ENCODE measurements around the gene DNAJB6.

Gene DNAJB6

GRCh38 chr7:157463245-157463644 is 126.4 kb downstream of the DNAJB6 start:
- Histone ChIP-seq H3K4me3 (ENCODE audit: low read depth in 1 of 2, low read length in 2 of 2) (no peak overlapping the region), H3K9me3 (ENCODE audit: insufficient read depth, low read length, severe bottlenecking) (no peaks in the 10 kb centered on the region), H3K27me3 (ENCODE audit: insufficient read depth, low read length, poor library complexity) (no peaks in the 10 kb centered on the region), H3K36me3 (ENCODE audit: insufficient read depth, low read length) (no peaks in the 10 kb centered on the region), H4K20me1 (ENCODE audit: insufficient read depth, low read length) (no peaks in the 10 kb centered on the region), H3K79me2 (ENCODE audit: insufficient read depth, low read length) (no peaks in the 10 kb centered on the region), H3K9ac (ENCODE audit: low read depth, low read length) (no peak overlapping the region), H3K4me1 (ENCODE audit: insufficient read depth, low read length) (no peaks in the 10 kb centered on the region), H3K27ac (ENCODE audit: low read length) (no peak overlapping the region), H3K4me2 (ENCODE audit: insufficient read depth, low read length) (no peak overlapping the region), H2AFZ (ENCODE audit: low read depth, low read length) (no peak overlapping the region)
- no peak for TF ChIP-seq CTCF (IDR thresholded peaks at IDR 0.05; ENCODE audit: borderline replicate concordance, extremely low read depth, low read length, poor library complexity, severe bottlenecking)
- TF ChIP-seq EZH2 (IDR thresholded peaks at IDR 0.05; ENCODE audit: borderline replicate concordance, low read depth, low read length, severe bottlenecking), result no peak
- no peak for DNase-seq
- ATAC-seq (ENCODE audit: insufficient read depth, low read depth), result no peak

- no peak overlapping the region for H3K4me3 ChIP-seq (ENCODE audit: low read depth in 1 of 2, low read length in 2 of 2)
- no peaks in the 10 kb centered on the region for H3K9me3 ChIP-seq (ENCODE audit: insufficient read depth, low read length, severe bottlenecking)
- no peaks in the 10 kb centered on the region for H3K4me1 ChIP-seq (ENCODE audit: insufficient read depth, low read length)
- H3K79me2 ChIP-seq (ENCODE audit: insufficient read depth, low read length), result no peaks in the 10 kb centered on the region
- ATAC-seq (ENCODE audit: insufficient read depth, low read depth) (no peak), DNase-seq (no peak)
- no peak overlapping the region for H2AFZ ChIP-seq (ENCODE audit: low read depth, low read length)
- no peaks in the 10 kb centered on the region for H3K27me3 ChIP-seq (ENCODE audit: insufficient read depth, low read length, poor library complexity)
- H3K27ac ChIP-seq (ENCODE audit: low read length), result no peak overlapping the region
- H3K4me2 ChIP-seq (ENCODE audit: insufficient read depth, low read length), result no peak overlapping the region
- no peaks in the 10 kb centered on the region for H4K20me1 ChIP-seq (ENCODE audit: insufficient read depth, low read length)
- no peaks in the 10 kb centered on the region for H3K36me3 ChIP-seq (ENCODE audit: insufficient read depth, low read length)
- no peak for TF ChIP-seq CTCF (IDR thresholded peaks at IDR 0.05; ENCODE audit: borderline replicate concordance, extremely low read depth, low read length, poor library complexity, severe bottlenecking)
- TF ChIP-seq EZH2 (IDR thresholded peaks at IDR 0.05; ENCODE audit: borderline replicate concordance, low read depth, low read length, severe bottlenecking), result no peak
- H3K9ac ChIP-seq (ENCODE audit: low read depth, low read length), result no peak overlapping the region
These were observed 127.5 kb downstream of the DNAJB6 start for GRCh38 chr7:157464111-157464970.

- H3K4me2 ChIP-seq (ENCODE audit: insufficient read depth, low read length), result no peak overlapping the region
These were observed 128.4 kb downstream of the DNAJB6 start for GRCh38 chr7:157464971-157465886.

More at GRCh38 chr7:157464971-157465886, 128.4 kb downstream of the DNAJB6 start:
- no peak for ATAC-seq (ENCODE audit: insufficient read depth, low read depth)
- no peak for DNase-seq
- H3K27ac ChIP-seq (ENCODE audit: low read length), result no peak overlapping the region
- H3K79me2 ChIP-seq (ENCODE audit: insufficient read depth, low read length), result no peaks in the 10 kb centered on the region
- H3K9ac ChIP-seq (ENCODE audit: low read depth, low read length), result no peak overlapping the region
- H3K4me3 ChIP-seq (ENCODE audit: low read depth in 1 of 2, low read length in 2 of 2), result no peak overlapping the region
- H3K27me3 ChIP-seq (ENCODE audit: insufficient read depth, low read length, poor library complexity), result no peaks in the 10 kb centered on the region
- no peaks in the 10 kb centered on the region for H3K9me3 ChIP-seq (ENCODE audit: insufficient read depth, low read length, severe bottlenecking)
- no peaks in the 10 kb centered on the region for H4K20me1 ChIP-seq (ENCODE audit: insufficient read depth, low read length)
- no peak overlapping the region for H2AFZ ChIP-seq (ENCODE audit: low read depth, low read length)
- no peaks in the 10 kb centered on the region for H3K36me3 ChIP-seq (ENCODE audit: insufficient read depth, low read length)
- no peaks in the 10 kb centered on the region for H3K4me1 ChIP-seq (ENCODE audit: insufficient read depth, low read length)
- TF ChIP-seq CTCF (IDR thresholded peaks at IDR 0.05; ENCODE audit: borderline replicate concordance, extremely low read depth, low read length, poor library complexity, severe bottlenecking) (no peak), EZH2 (IDR thresholded peaks at IDR 0.05; ENCODE audit: borderline replicate concordance, low read depth, low read length, severe bottlenecking) (no peak)
